HepG2 (cell line): Measurements from ENCODE around the gene HIPK2. TPM values are rescaled to one million over a fixed set of nuclear protein-coding genes. Genes with fewer than 3 reads are reported as not detected.
A peak's percentile ranks its signal among the peaks of the same experiment; 100 is the strongest.

Experiments used
- ATAC-seq: fragments of 200-7000 bp; cut with Tn5 transposase; 3 replicates; pipeline ENCODE4 v1.9.1; 2020; ENCODE audit warnings: mild to moderate bottlenecking, moderate library complexity
- BruUV-seq: library from RNA; stranded (reverse); fragments of 400-500 nt; replicated peaks from 2 replicates; lab custom pipeline; 2021; lab: Mats Ljungman, UMichigan
- CTCF ChIA-PET: fragments of 300-600 bp; formaldehyde crosslinking; extraction: SDS; loops from one replicate; lab custom pipeline; 2021; ENCODE audit warnings: low total read pairs, inconsistent platforms, low intra/inter-chr PET ratio; lab: Yijun Ruan, JAX
- POLR2A ChIA-PET: fragments of 350-600 bp; sonication (Branson Sonifier 250); formaldehyde crosslinking; loops from one replicate; lab custom pipeline; 2020; ENCODE audit warnings: antibody characterized with exemption, inconsistent platforms; lab: Yijun Ruan, JAX
- DNase-seq: peaks from one replicate; pipeline ENCODE4 v3.0.0-alpha.2; 2015; ENCODE audit warnings: low spot score
- FAIRE-seq: peaks from 3 replicates; lab custom pipeline; 2011; peaks lifted over from hg19 to GRCh38; lab: Jason Lieb, UNC
- H2AFZ ChIP-seq: one replicate; pipeline ENCODE4 v1.6.1; 2011; ENCODE audit warnings: low read length, inconsistent platforms
- H3K27ac ChIP-seq: fragments of 300-600 bp; 3 replicates; pipeline ENCODE4 v1.8.0; 2011; ENCODE audit warnings: mixed run types, mild to moderate bottlenecking, mixed read lengths, low read length, inconsistent platforms; ENCODE audit not compliant: insufficient read depth; ENCODE audit errors: extremely low read length
- H3K27me3 ChIP-seq, 2 experiments: fragments of 200-600 bp in 1 of 2; 2 replicates in 1 of 2; 3 replicates in 1 of 2; pipeline versions ENCODE4 v1.6.0 to v1.8.0; 2011; ENCODE audit warnings: low read length in 2 of 2, mild to moderate bottlenecking in 2 of 2, moderate library complexity in 2 of 2, inconsistent platforms in 1 of 2; ENCODE audit not compliant: insufficient read depth in 2 of 2, control insufficient read depth in 1 of 2
- H3K36me3 ChIP-seq, 2 experiments: fragments of 200-600 bp in 1 of 2; replicated peaks in 1 of 2; 2 replicates in 1 of 2; 3 replicates in 1 of 2; pipeline versions ENCODE4 v1.5.1 to v1.8.0; 2011; ENCODE audit warnings: low read length in 2 of 2, inconsistent platforms in 1 of 2; ENCODE audit not compliant: insufficient read depth in 2 of 2, control insufficient read depth in 1 of 2
- H3K4me1 ChIP-seq: 2 replicates; pipeline ENCODE4 v1.5.1; 2012; ENCODE audit warnings: low read length, inconsistent platforms; ENCODE audit not compliant: insufficient read depth
- H3K4me2 ChIP-seq: 2 replicates; pipeline ENCODE4 v1.6.0; 2011; ENCODE audit warnings: low read depth, low read length, inconsistent platforms
- H3K4me3 ChIP-seq, 3 experiments: fragments of 200-600 bp in 1 of 3; sonication (generic), shearing (Covaris generic) in 1 of 3; replicated peaks in 1 of 3; 2 replicates each; pipeline ENCODE4 v1.5.1; 2011 to 2016; ENCODE audit warnings: low read length in 3 of 3, inconsistent platforms in 2 of 3, low read depth in 2 of 3, mild to moderate bottlenecking in 2 of 3, control low read depth in 1 of 3, mixed read lengths in 1 of 3; ENCODE audit not compliant: insufficient read depth in 1 of 3
- H3K79me2 ChIP-seq: one replicate; pipeline ENCODE4 v1.6.1; 2011; ENCODE audit warnings: low read length, inconsistent platforms; ENCODE audit not compliant: insufficient read depth
- H3K9ac ChIP-seq: 2 replicates; pipeline ENCODE4 v1.6.0; 2011; ENCODE audit warnings: mild to moderate bottlenecking, low read depth, low read length, inconsistent platforms; ENCODE audit not compliant: insufficient read depth
- H3K9me3 ChIP-seq: 2 replicates; pipeline ENCODE4 v1.5.1; 2012; ENCODE audit warnings: mild to moderate bottlenecking, low read length
- H4K20me1 ChIP-seq: 2 replicates; pipeline ENCODE4 v1.6.0; 2011; ENCODE audit warnings: inconsistent platforms, mild to moderate bottlenecking, low read length, moderate library complexity; ENCODE audit not compliant: insufficient read depth
- CEBPB ChIP-seq: IDR thresholded peaks from 2 replicates; pipeline ENCODE4 v1.6.1; 2011; ENCODE audit warnings: low read depth, low read length, improper control_type of control experiment, borderline replicate concordance
- CTCF ChIP-seq: sonication (generic); formaldehyde crosslinking; IDR thresholded peaks from 2 replicates; pipeline ENCODE4 v1.5.0; 2020; ENCODE audit warnings: mild to moderate bottlenecking, missing genetic modification reagents, moderate library complexity
- HNRNPK ChIP-seq: fragments of 200-400 bp; formaldehyde crosslinking; IDR thresholded peaks from 2 replicates; pipeline ENCODE4 v1.6.1; 2018; ENCODE audit warnings: low read length, low read depth, moderate library complexity, mild to moderate bottlenecking; ENCODE audit not compliant: poor library complexity, severe bottlenecking
- NCOA2 ChIP-seq: sonication (generic); formaldehyde crosslinking; IDR thresholded peaks from 2 replicates; pipeline ENCODE4 v1.8.0; 2022; ENCODE audit warnings: inconsistent platforms
- PRDM15 ChIP-seq: sonication (generic); formaldehyde crosslinking; IDR thresholded peaks from 2 replicates; pipeline ENCODE4 v1.4.0; 2020; ENCODE audit warnings: missing genetic modification reagents
- SMC3 ChIP-seq: IDR thresholded peaks from 2 replicates; pipeline ENCODE4 v1.6.1; 2011; ENCODE audit warnings: low read length, improper control_type of control experiment
- STAG1 ChIP-seq: sonication (generic); formaldehyde crosslinking; IDR thresholded peaks from 2 replicates; pipeline ENCODE4 v1.4.0; 2020; ENCODE audit warnings: missing genetic modification reagents
- XRCC5 ChIP-seq: fragments of 200-400 bp; formaldehyde crosslinking; optimal IDR thresholded peaks from 2 replicates; pipeline ENCODE3; 2017; ENCODE audit warnings: mild to moderate bottlenecking, low read length
- WGBS: methylation state at CpG from one replicate; pipeline ENCODE4 v1.1.6; 2017; ENCODE audit warnings: low lambda C conversion rate; 5-methylcytosine and 5-hydroxymethylcytosine counted together
- in situ Hi-C: cut with HindIII; loops from 2 replicates; pipeline ENCODE4 v1.10.0; 2017; ENCODE audit warnings: low pct_unique_long_range_greater_than_20kb; ENCODE audit not compliant: extremely low pct_ligation_motif_present
- intact Hi-C: fragments of 100-400 bp; cut with micrococcal nuclease; formaldehyde crosslinking; loops from one replicate; pipeline ENCODE4 v1.10.0; 2022; ENCODE audit not compliant: unreplicated experiment
- polyA plus RNA-seq, 8 experiments: library from polyadenylated mRNA; depleted of rRNA in 3 of 8; stranded (reverse) in 7 of 8; unstranded in 1 of 8; fragments of >200 nt; fragmentation: Illumina TruSeq in 4 of 8; extraction: Trizol in 4 of 8; gene quantifications; 2 replicates each; pipeline versions ENCODE4 v1.2.1 to v1.2.3, GENCODE V29; 2011 to 2016; ENCODE audit warnings: low read depth in 4 of 8, missing spikeins in 1 of 8, mixed read lengths in 1 of 8; ENCODE audit not compliant: insufficient read depth in 1 of 8
- total RNA-seq, 5 experiments: library from RNA; depleted of rRNA; stranded (reverse); fragments of >200 nt; fragmentation: Illumina TruSeq; extraction: Trizol; gene quantifications; 2 replicates each; pipeline ENCODE4 v1.2.3, GENCODE V29; 2016; ENCODE audit warnings: low read depth in 1 of 5
- TF ChIP-seq, protein P1 (sequence below): sonication (generic); formaldehyde crosslinking; conservative IDR thresholded peaks from 2 replicates; pipeline ENCODE4 v1.4.0; 2020; ENCODE audit warnings: missing genetic modification reagents
- TF ChIP-seq, protein P2 (sequence below): sonication (generic); formaldehyde crosslinking; IDR thresholded peaks from 2 replicates; pipeline ENCODE4 v1.4.0; 2020; ENCODE audit warnings: mild to moderate bottlenecking, missing genetic modification reagents

HIPK2 gene
- total and polyA plus RNA-seq, 2 of the 13 experiments (the other 11 are each of a cell fraction or from before 2014, with no cell fraction given): 14.4 to 20.2 TPM

- peak; percentile 28 for DNase-seq
Observed at GRCh38 chr7:139620676-139621344, 157.0 kb downstream of the HIPK2 start.

More at GRCh38 chr7:139620676-139621344, 157.0 kb downstream of the HIPK2 start:
- in situ Hi-C loops: no loop called here
- H3K4me2 ChIP-seq: no peak overlapping the region
- no peaks in the 10 kb centered on the region for H3K79me2 ChIP-seq
- no TSS peak for BruUV-seq
- POLR2A ChIA-PET: no interaction called here
- H2AFZ ChIP-seq: no peak overlapping the region
- H4K20me1 ChIP-seq: 0 out of 2 replicates have a peak, but pooled peaks cover 3% of the 10 kb centered on the region
- CTCF ChIA-PET: no interaction called here
- no peaks in the 10 kb centered on the region for H3K9me3 ChIP-seq
- peak; percentile 84 for ATAC-seq
- peak; percentile 51 for TF ChIP-seq STAG1 (CRISPR knock-in tag)
- TF ChIP-seq PRDM15 (CRISPR knock-in tag): no peak
- TF ChIP-seq SMC3: 0 out of 2 replicates have a peak, but pooled peaks have one; percentile 12
- peak; percentile 41; the same call in 1 of the 2 replicates for TF ChIP-seq CEBPB
- TF ChIP-seq CTCF (CRISPR knock-in tag): peak; percentile 74
- TF ChIP-seq XRCC5: peak; percentile 20
- TF ChIP-seq HNRNPK: peak; percentile 25
- no peak for TF ChIP-seq NCOA2 (CRISPR knock-in tag)
- TF ChIP-seq, protein P1, sequence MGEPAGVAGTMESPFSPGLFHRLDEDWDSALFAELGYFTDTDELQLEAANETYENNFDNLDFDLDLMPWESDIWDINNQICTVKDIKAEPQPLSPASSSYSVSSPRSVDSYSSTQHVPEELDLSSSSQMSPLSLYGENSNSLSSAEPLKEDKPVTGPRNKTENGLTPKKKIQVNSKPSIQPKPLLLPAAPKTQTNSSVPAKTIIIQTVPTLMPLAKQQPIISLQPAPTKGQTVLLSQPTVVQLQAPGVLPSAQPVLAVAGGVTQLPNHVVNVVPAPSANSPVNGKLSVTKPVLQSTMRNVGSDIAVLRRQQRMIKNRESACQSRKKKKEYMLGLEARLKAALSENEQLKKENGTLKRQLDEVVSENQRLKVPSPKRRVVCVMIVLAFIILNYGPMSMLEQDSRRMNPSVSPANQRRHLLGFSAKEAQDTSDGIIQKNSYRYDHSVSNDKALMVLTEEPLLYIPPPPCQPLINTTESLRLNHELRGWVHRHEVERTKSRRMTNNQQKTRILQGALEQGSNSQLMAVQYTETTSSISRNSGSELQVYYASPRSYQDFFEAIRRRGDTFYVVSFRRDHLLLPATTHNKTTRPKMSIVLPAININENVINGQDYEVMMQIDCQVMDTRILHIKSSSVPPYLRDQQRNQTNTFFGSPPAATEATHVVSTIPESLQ (CRISPR knock-in tag): no peak
- TF ChIP-seq, protein P2, sequence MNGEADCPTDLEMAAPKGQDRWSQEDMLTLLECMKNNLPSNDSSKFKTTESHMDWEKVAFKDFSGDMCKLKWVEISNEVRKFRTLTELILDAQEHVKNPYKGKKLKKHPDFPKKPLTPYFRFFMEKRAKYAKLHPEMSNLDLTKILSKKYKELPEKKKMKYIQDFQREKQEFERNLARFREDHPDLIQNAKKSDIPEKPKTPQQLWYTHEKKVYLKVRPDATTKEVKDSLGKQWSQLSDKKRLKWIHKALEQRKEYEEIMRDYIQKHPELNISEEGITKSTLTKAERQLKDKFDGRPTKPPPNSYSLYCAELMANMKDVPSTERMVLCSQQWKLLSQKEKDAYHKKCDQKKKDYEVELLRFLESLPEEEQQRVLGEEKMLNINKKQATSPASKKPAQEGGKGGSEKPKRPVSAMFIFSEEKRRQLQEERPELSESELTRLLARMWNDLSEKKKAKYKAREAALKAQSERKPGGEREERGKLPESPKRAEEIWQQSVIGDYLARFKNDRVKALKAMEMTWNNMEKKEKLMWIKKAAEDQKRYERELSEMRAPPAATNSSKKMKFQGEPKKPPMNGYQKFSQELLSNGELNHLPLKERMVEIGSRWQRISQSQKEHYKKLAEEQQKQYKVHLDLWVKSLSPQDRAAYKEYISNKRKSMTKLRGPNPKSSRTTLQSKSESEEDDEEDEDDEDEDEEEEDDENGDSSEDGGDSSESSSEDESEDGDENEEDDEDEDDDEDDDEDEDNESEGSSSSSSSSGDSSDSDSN (CRISPR knock-in tag): no peak
- 89% methylated on average over 10 of the region's 10 CpGs for WGBS
- no peak overlapping the region for H3K4me3 ChIP-seq
- H3K4me1 ChIP-seq: no peaks in the 10 kb centered on the region
- no peak overlapping the region for H3K9ac ChIP-seq
- H3K27me3 ChIP-seq: no peaks in the 10 kb centered on the region
- intact Hi-C loops: no loop called here
- H3K27ac ChIP-seq: no peak overlapping the region
- peak; percentile 15 for FAIRE-seq
- H3K36me3 ChIP-seq: peaks cover 18 to 66% of the 10 kb centered on the region in 2 experiments
